Activated CD4-positive, CD25-positive, alpha-beta regulatory T cell treated with anti-CD3 and anti-CD28 coated beads, Interleukin-2, amount 50 U/mL, for 72 hours (primary cell): ENCODE data around the gene LSP1.

Experiments
- DNase-seq: peaks from one replicate; pipeline ENCODE4 v3.0.0; 2021

Gene LSP1

DNA sequence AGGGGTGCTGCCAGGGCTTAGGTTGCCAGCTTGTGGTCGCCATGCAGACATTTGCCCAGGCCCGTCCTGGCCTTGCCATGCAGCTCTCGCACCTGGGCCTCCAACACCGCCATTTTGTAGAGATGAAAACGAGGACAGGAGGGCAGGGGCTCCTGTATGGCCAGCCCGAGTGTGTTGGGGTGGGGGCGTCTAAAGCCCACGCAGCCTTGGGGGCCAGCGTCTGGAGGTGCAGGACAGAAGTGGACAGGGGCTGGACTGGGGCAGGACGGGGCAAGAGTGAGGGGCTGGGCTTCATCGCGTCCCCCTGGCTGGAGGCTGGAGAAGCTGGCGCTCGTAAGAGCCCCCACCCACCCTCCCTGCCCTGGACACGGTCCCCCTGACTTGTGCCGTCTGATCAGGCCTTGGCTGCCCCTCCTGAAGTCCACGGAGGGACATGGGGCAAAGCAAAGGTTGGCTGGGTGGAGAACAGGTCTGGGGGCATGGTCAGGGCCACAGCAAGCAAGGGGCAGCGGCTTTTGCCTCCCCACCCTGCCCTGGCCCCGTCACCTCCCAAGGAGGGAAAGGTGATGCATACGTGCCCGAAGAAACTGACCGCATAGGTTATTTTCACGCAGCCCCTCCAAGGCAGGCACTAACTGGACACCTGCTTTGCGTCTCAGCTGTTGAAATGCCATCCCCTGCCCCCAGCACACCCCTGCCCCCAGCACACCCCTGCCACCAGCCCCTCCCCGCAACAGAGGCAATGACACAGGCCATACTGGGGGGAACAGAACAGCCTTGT is 67.4 kb downstream of the LSP1 start:
- no peak for DNase-seq

DNA sequence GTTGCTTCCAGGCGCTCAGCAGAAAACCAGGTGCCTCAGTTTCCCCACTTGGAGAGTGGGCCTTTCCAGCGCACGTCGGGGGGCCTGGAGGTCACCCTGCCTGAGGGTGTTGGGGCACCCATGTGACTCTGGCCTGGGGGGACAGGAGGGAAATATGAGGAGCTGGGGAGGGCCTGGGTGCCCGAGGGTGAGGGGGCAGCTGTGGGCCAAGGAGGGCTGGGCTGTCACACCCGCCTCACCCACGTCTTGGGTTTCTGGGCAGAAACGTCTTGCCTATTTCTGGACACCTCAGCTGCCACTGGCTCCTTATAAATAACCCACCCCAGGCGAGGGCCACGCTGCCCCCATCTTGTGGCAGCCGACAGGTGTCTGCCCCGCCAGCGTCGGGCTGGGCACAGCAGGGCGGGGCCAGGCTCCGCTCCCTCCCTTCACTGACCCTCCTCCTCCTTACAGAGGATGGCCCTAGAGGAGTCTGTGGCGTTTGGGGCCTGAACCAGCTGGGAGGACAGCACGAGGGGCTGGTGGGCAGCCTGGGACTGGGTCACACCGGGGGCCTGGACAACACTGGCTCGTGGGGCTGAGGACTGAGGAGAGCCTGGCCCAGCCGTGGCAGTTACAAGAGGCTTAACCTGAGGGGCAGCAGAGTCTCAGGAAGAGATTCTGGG is 68.2 kb downstream of the LSP1 start:
- DNase-seq = no peak

DNA sequence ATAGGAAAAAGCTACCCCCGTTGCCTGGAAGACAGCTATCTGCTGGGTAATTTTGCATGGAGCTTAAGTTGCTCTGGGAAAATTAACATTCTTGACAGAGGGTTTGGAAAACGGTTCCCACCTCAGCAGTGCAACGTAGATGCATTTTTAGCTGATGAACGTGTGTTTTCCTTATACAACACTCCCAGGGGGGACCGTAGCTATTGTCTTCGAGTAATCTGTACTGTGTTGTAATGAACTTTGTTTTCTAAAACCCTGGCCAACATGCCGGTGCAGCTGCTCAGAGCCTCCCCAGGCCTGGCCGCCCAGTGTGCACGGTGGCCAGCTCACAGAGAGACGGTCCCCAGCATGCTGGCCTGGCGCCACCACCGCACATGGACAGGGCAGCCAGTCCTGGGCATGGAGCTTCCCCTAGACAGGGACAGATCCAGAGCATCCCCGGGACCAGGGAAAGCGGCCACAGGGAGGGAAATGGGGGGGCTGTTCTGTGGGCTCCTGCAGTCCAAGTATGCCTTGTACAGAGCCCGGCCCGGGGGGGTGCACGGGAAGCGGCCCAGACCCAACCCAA is 68.8 kb downstream of the LSP1 start:
- no peak for DNase-seq

DNA sequence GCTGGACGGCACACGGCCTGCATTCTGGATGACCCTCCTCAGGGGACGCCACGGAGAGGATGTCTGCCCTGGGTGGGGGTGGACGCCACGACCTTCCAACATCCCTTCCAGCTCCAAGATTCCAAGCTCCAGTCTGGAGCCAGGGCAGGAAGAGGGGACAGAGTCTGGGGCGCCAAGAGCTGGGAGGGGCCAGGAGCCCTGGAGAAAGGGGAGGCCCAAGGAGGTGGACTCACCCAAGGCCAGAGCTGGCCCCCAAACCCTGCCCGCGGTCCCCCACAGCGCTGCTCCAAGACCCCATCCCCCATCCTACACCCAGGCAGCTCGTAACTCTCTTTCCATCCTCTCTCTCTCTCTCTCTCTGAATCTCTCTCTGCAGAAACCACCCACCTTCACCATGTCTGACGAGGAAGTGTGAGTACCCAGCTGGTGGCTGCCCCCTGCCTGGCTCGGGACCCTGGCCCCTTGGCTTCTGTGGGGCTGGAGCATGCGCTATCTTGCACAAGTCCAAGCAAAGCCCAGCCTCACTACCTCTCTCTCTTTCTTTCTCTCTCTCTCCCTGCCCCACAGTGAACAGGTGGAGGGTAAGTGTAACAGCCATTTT is 69.7 kb downstream of the LSP1 start:
- no peak for DNase-seq

DNA sequence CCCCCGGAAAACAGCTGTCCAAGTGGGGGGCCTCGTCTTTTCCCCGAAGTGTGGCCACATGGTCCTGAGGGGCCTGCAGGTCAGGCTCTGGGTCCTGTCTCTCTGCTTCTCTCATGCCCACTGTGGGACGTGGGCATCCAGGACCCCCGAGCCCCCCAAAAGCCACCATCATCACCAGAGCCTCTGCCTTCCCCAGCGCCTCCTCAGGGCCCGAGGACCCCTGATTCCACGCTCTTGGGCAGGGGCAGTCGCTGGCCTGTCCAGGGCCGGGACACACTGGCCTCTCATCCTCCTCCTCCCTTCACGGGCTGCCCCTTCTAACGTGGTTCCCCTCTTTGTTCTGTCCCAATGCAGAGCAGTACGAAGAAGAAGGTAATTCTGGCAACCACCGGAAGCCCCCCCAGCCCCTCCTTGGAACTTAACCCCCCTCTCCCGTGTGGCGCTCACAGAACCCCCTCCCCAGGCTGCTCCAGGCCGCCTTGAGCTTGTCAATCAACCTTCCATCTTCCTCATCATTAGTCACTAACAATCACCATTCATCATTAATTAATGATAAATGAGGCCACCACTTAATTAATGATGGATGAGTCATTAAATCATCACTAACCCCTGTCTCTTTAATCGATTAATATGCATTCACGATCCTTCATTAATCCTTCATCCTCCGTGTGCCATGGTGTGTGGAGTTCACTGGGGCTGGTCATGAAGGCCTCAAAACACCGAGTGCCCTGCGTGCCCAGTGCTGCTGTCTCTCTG is 70.5 kb downstream of the LSP1 start:
- DNase-seq = no peak

DNA sequence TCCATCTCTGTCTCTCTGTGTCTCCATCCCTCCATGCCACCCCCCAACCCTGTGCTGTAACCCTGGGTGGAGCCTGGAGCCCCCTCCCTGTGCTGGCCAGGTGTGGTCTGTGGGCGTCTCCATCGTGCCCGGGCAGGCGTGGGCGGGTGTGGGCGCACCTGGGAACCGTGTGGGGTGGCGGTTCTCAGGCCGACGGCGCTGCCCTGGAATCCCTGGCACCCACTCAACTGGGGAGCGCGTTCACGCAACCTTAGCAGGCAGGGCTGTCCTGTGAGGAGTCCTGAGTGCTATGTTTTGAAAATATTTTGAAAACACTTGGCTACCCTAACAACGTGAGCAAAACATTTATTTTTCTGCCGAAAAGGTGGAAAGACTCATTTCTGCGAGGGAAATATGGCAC is 71.3 kb downstream of the LSP1 start:
- no peak for DNase-seq

DNA sequence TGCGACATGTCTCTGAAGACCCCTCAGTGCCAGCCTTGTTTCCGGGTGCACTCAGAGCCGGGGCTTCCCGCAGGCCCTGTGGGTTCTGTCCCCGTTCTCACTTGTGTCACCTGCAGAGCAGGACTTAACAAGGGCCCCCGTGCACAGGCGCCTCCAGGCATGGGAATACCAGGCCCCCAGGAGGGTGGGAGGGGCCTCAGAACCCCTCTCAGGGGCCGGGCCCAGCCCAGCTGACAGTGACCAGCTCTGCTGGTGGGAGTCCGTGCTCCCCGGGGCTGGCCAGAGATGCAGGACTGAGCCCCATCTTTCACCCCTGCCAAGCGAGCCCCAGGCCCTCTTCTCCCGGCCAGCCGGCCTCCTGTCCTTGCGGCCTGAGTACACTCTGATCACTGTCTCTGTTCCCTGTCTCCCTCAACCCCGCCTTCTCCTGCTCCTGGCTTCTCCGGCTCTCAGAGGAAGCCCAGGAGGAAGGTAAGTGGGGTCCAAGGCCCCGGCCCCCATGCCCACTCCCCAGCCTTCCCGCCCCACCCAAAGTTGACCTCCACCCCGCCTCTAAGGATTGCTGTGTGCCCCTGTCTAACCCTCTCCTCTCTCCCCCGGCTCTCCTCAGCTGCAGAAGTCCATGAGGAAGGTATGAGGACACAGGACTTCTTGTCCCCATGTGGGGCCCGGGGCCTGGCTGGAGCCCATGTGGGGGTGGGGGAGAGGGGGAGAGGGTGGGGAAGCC is 71.9 kb downstream of the LSP1 start:
- DNase-seq = no peak

DNA sequence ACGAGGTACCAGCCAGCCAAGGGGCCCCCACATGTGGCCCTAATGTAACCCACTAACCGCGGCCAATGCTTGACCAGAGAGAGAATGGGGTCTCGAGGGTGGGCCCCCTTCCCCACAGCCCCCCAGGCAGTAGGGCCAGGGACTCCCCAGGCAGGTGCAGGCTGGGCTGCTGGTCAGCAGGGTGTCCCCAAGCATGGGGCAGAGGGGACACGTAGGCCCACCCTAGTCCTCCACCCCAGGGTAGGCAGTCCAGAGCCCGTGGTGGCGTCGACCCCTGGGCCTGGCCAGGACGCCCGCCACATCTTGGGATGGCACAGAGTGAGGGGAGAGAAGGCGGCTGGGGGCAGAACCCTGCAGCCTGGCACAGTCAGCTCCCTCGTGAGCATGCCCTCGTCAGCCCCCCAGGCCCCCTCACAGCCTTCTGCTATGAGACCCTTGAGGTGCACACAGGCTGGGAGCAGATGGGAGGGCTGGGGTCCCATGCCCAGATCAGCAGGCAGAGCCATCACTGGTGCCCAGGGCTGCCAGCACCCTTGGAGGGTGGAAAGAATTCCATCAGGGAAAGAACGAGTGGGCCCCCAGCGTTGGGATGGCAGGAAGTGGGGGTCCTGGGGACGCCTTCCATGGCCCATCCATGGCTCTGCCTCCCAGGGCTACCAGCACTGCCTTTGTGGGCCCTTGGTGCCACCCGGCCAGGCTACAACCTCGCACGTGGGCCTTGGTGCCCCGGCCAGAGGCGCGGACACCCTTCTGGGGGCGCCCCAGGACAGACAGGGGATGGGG is 72.7 kb downstream of the LSP1 start:
- no peak for DNase-seq

DNA sequence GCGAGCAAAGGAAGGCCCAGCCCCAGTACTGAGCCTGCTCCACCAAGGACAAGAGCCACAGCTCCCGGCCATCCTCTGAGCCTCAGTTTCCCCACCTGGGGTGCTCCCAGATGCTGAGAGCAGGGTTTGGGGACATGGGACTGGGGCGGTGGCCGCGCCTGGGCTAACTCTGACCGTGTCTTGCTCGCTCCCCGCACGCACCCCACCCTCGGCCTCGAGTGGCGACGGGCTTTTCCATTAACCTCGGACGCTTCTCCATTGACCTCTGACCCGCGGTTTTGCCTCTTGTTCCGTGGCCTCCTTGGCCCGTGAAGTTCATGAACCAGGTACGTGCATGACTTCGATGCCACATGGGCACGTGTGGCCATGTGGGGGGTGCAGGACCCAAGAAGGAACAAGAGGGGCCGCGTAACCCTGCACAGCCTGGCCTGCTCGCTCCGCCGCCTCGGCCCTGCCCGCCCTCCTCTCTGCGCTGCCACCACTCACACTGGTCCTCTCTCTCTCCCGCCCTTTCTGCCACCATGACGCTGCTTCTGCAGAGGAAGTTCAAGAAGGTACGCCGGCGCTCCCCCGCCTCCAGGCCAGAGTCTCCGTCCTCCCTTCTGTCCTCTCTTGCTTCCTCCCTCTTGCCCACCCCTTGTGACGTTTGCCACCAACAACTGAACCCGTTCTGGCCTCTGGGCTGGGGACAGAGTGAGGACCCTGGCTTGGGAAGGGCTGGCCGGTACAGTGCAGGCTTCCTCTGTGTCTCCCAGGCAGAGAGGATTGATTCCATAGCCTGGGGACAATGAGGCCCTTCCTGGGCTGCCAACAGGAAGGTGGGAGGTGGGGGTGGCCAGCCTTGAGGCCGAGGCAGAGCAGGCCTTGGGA is 73.5 kb downstream of the LSP1 start:
- no peak for DNase-seq

DNA sequence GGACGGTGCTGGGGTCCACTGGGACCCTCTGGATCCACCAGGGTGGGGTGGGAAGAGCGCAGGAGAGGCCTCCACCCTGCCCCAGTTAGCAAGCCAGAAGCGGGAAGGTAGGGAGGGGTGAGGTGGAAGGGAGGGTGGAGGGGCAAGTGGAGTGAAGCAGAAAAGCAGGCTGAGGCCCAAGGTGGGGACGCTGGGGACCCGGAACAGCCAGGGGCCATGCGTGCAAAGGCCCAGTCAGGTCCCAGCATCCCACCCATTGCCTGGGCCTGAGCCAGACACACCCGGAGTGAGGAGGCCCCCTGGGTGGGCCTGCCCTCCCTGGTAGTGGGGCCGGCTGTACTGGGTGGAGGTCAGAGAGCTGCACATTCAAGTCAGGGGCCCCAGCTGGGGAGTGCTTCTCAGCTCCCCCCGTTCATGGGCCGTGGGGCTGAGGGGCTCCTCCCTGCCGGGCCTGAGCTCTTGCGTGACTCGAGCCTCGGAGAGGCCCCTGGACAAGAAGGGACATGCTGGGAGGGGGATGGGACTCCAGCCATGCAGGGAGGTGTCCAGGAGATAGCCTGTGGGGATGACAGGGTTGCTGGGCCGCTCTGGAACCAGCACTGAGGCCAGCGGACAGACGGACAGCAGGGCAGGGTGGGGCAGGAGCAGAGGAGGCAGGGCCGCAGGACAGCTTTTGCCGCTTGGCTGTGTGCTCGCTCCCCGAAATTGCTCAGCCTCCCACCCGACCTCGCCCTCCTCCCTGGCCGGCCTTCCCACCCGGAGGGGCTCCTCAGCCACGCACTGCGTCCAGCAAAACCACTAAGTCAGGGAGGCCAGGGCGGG is 74.4 kb downstream of the LSP1 start:
- DNase-seq = no peak

DNA sequence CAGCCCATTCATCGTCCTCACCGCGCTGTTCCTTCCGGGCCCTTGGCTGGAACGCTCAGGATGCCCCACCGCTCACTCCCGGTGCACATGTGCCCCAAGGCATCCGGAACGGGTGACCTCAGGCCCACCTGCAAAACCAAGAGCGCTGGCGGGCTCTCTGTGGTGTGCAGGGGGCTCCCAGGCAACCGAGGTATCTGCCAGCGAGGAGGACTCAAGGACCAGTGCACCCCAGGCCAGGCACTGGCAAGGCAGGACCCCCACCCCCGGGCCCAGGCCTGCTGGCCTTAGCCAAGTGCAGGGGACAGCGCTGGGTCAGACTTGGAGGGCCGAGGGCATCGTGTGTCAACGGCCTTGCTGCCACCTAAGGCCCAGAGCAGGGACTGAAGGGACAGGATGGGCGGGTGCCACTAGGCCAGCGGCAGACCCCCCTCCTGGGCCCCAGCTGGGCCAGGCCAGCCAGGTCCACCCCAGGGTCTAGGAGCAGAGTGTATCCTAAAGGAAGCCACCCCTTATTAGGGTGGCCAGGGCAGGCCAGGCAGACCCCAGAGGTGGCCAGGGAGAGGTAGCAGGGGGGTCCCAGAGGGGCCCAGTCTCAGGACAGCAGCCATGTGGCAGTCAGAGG is 75.1 kb downstream of the LSP1 start:
- peak; percentile 21 for DNase-seq

DNA sequence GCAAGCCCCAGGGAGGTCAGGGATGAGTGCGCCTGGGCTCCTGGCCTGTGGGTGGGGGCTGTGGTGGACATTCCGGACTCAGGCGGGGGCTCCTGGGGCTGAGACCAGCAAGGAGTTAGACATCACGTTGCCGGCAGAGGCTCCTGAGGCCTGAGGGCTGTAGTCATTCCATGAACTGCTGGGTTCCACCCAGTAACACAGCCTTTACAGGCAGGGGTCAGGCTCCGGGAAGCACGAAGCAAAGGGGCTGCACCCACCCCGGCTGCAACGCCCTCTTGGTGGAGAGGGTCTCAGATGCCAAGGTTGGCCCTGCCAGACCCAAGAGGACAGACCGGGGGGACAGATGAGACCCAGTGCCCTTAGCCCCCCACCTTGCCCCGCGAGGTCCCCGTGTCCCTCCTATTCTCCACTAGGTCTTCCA is 75.6 kb downstream of the LSP1 start:
- no peak for DNase-seq

DNA sequence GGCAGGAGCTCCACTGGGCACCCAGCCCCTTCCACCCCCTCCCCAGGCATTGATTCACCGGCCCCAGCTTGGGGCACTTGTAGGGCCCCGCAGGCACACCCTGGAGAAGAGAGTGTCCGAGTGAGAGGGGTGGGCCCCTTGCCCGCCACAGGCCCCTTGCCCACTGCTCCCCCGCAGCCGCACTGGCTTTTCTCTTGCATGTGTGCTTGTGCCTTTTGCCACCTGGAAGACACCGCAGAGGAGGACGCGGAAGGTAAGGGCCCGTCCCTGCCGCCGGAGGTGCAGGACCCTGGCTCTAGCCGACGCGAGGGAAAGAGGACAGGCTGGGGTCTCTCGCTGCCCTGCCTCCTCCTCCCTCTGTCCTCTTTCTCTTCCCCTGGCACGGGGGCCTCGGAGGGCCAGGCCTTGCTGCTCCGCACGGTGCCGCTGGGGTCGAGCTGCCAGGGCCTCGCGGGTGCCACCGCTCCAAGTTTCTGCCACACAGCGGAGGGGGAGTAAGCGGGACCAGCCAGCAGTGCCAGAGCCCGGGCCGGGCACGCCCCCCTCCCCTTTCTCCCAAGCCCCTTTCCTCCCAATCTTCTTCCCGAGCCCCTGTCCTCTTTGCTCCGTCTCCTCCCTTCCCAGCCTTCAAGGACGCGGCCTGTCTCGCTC is 76.1 kb downstream of the LSP1 start:
- peak; percentile 27 for DNase-seq

DNA sequence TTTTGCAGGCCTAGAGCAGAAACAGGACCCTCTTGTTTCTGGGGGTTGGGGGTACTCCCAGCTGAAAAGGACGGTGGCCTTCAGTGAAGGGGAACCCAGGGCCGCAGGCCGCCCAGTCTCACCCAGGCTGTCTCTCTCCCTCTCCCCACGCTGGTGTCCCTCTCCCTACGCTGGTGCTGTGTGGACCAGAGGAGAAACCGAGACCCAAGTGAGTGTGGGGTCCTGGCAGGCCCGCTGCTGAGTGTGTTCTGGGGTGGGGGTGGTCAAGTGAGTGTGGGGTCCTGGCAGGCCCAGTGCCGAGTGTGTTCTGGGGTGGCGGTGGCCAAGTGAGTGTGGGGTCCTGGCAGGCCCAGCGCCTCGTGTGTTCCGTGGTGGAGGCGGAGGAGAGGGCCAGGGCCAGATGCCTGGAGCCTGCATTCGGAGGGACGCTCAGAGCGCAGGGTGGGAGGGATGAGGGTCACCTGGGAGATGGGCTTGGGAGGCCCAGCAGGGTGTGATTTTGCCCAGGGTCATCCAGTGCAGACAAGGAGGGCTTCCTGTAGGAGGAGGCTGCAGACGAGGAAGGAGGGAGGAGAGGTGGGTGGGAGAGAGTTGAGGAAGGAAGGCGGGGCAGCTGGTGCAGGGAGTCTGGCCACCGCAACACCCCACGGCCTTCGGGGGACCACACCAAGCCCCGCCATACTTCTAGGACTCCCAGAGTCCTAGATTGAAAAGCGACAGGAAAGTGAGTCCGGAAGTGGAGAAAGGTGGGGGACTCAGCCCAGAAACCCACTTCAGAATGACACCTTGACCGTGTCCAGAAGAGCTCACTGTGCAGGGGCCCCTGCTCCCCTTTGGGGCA is 77.0 kb downstream of the LSP1 start:
- DNase-seq = peak; percentile 21

DNA sequence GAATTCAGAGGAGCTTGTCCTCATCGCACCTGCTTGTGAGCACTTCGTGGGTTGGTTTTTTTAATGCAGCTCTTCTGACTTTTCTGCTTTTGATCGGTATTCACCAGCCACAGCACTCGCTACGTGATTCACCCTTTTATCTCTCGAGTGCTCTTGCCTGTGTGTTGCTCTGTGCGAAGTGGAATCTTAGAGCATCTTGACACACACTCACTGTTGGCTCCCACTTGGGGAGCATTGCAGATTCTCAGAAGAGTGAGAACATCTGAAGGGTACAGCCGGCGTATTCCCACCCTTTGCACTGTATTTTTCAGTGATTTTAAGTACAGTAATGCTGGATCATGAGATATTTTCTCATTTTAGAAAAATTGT is 77.6 kb downstream of the LSP1 start:
- no peak for DNase-seq

DNA sequence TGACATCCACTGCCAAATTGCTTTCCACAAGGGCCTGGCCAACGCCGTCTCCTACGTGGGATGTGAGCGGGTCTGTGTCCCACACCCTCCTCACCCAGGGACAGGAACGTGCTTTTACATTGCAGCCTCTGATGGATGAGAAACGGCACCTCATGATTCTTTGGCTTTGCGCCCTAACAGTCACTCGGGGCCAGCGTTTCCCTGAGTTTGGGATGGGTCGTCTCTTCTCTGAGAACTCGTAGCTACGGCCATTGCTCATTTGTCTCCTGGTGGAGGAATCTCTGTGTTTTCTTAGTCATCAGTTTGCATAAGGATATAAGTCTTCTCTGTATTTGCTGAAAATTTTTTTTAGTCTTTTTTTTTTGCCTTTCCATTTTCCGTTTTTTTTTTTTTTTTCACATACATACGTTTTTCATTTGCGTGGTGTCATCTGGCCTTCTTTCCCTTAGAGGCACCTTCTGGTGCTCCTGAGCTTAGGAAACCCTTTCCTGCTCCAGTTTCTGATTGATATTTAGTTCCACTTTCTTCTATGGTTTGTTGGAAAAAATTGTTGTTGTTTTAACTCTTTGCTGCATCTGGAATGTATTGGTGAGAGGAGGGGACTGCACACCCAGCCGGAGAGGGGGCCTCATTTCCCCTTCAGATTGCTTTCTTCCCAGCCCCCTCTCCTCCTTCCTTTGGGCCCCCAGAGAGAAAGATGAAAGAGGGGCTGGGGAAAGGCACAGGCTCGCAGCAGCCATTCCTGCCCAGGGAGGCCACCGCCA is 78.6 kb downstream of the LSP1 start:
- peak; percentile 17 for DNase-seq

DNA sequence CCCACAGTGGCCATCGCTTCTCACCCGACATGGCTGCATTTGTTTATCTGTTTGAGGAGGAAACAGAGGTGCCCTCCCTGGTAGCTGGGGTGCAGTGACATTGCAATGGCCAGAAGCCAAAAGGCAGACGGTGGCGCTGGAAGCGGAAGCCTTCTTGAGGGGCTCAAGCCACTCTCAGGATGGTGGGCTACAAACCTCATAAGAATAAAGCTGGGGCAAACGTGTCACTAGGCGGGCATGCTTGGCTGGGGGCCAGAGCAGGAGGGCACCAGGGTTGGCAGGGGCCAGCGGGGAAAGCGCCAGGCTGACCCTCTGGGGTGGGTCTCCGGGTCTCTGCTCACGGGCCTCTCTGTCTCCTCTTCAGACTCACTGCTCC is 79.2 kb downstream of the LSP1 start:
- peak; percentile 17 for DNase-seq
